GM03348 (cell line): ENCODE data around the gene NEXN.
"Not testable (repeated sequence)": the region's sequence is repeated elsewhere in the genome, so short reads cannot be mapped to it uniquely, and the experiment has no call there.

Source experiments
- DNase-seq: peaks from one replicate; pipeline ENCODE4 v3.0.0; 2012; ENCODE audit warnings: low spot score

The NEXN gene

GRCh38 chr1:77906019-77906545 is 17.7 kb downstream of the NEXN start:
- DNase-seq: no peak

- no peak for DNase-seq
Measured at GRCh38 chr1:77906624-77907023, 18.2 kb downstream of the NEXN start.

GRCh38 chr1:77910116-77910515 is 21.7 kb downstream of the NEXN start:
- no peak for DNase-seq

GRCh38 chr1:77918918-77919317 is 30.5 kb downstream of the NEXN start:
- not testable (repeated sequence) for DNase-seq

- DNase-seq: peak; percentile 70
Measured at GRCh38 chr1:77925518-77925917, 37.1 kb downstream of the NEXN start.

GRCh38 chr1:77925956-77926355 is 37.5 kb downstream of the NEXN start:
- no peak for DNase-seq

- no peak for DNase-seq
Measured at GRCh38 chr1:77926561-77927357, 38.3 kb downstream of the NEXN start.

GRCh38 chr1:77927414-77927813 is 39.0 kb downstream of the NEXN start:
- no peak for DNase-seq

GRCh38 chr1:77929806-77930205 is 41.4 kb downstream of the NEXN start:
- no peak for DNase-seq

GRCh38 chr1:77938651-77939050 is 50.2 kb downstream of the NEXN start:
- DNase-seq: no peak

- no peak for DNase-seq
Measured at GRCh38 chr1:77940921-77941570, 52.6 kb downstream of the NEXN start.

GRCh38 chr1:77942400-77943140 is 54.1 kb downstream of the NEXN start:
- no peak for DNase-seq

GRCh38 chr1:77945345-77945744 is 56.9 kb downstream of the NEXN start:
- no peak for DNase-seq

GRCh38 chr1:77948841-77949424 is 60.5 kb downstream of the NEXN start:
- DNase-seq: peak; percentile 20

GRCh38 chr1:77950873-77951272 is 62.4 kb downstream of the NEXN start:
- no peak for DNase-seq

GRCh38 chr1:77951328-77951727 is 62.9 kb downstream of the NEXN start:
- DNase-seq: no peak

- DNase-seq: no peak
Measured at GRCh38 chr1:77953907-77954306, 65.5 kb downstream of the NEXN start.

GRCh38 chr1:77954521-77954920 is 66.1 kb downstream of the NEXN start:
- no peak for DNase-seq

GRCh38 chr1:77955709-77956108 is 67.3 kb downstream of the NEXN start:
- DNase-seq: no peak

GRCh38 chr1:77956464-77956863 is 68.0 kb downstream of the NEXN start:
- no peak for DNase-seq

GRCh38 chr1:77958391-77958790 is 70.0 kb downstream of the NEXN start:
- no peak for DNase-seq

GRCh38 chr1:77958850-77959249 is 70.4 kb downstream of the NEXN start:
- DNase-seq: no peak
